Activated CD4-positive, alpha-beta T cell treated with anti-CD3 and anti-CD28 coated beads for 24 hours (primary cell): ENCODE results near the gene MBOAT2.
"Not testable (repeated sequence)": the region's sequence is repeated elsewhere in the genome, so short reads cannot be mapped to it uniquely, and the experiment has no call there.

ENCODE experiments used
- DNase-seq, 2 donors: peaks; one replicate each; pipeline ENCODE4 v3.0.0-alpha.2; 2020; ENCODE audit warnings: low read depth in 2 of 2

Gene MBOAT2

DNA sequence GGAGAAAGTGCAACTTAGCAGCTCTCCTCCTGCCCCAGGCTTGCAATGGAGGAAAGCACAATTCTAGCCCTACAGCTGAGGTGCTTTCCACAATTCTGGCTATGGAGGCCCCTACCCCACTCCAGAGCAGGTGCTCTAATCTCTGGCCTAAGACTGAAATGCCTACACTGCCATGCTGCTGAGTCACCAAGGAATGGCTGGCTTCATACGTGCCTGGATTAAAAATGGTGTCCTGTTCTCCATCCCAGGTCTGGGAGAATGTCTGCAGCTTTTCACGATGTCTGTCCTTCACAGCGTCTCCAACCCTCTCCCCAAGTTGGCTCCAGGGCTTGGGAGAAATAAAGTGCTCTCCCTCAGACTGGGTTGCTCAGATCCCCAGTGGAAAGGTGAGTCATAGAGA is 48.5 kb downstream of the MBOAT2 start:
- DNase-seq: no peak

DNA sequence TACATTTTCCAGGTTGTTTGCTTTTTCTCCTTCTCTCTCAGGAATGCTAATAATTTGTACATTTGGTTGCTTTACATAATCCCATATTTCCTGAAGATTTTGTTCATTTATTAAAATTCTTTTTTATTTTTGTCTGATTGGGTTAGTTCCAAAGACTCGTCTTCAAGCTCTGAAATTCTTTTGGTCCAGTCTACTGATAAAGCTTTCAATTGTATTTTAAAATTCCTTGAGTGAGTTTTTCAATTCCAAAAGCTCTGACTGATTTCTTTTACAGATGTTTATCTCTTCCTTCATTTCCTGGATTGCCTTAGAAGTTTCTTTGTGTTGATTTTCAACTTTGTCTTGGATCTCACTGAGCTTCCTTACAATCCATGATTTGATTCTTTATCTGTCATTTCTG is 50.0 kb downstream of the MBOAT2 start:
- no peak for DNase-seq

DNA sequence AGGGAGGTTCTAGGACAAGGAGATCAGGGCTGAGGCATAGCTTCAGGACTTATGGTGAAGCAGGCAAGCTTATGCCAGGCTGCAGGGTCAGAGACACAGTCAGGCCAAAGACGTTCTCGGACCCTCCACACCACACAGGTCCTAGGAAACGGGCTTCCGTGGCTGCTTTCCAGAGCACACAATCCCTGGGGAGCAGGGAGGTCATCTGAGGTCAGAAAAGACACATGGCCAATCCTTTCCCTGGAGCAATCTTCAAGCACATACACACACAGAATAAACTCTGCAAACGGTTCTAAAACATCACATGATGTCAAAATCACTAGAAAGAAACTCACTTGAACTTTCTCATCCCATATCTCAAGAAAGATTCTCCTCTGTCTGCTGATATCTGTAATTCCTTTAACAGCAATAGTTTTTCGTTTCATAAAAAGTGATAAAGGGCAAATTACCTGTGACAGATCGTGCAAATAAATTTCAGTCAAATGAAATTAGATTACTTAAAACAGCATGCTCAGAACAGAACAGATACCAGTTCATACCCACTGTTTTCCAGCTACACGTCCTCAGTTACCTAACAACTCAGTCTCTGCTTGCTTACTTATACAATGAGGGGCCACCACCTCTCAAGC is 63.9 kb downstream of the MBOAT2 start:
- no peak for DNase-seq

DNA sequence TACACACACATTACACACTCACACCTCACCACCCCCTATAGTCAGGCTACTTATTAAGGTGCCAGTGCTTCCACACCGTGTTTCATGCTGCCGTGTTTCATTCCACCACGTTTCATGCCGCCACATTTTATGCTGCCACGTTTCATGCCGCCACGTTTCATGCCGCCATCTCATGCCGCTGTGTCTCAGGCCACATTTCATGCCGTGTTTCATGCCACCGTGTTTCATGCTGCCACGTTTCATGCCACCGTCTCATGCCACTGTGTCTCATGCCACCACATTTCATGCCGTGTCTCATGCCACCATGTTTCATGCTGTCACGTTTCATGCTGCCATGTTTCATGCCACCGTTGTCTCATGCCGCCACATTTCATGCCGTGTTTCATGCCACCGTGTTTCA is 65.1 kb downstream of the MBOAT2 start:
- DNase-seq: no peak

DNA sequence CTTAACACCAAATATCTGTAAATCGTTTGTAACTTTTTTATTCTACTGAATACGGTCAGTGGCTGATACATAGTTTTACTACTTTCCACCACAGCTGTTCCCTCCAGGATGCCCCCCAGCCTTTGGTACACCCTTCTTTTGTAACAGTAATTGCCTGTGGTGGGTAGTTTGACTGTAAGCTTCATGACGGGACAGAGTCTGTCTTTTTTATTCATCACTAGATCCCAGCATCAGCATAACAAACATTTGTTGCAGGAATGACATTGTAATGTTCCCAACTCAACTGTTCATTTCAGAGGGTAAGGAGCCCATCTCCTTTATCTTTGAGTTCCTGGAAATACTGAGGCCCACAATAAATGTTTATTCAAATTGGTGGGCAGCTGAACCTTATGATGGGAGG is 67.5 kb downstream of the MBOAT2 start:
- no peak for DNase-seq

DNA sequence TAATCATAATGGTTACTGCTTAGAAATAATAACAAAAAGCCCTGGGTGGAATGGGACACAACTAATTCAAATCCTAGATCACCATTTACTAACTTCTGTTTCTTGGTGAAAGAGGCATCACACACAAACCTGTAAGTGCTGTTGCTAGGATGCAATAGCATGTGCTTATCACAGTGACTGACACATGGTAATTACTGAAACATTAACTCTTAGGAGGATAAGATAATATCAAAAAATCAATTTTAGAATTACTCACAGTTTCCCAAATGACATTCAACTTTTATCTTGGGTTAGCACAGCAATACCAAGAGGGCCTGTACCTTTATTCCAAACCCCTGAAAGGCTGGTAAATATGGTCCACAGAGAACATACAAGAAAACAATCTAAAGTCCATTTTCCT is 69.1 kb downstream of the MBOAT2 start:
- no peak for DNase-seq

DNA sequence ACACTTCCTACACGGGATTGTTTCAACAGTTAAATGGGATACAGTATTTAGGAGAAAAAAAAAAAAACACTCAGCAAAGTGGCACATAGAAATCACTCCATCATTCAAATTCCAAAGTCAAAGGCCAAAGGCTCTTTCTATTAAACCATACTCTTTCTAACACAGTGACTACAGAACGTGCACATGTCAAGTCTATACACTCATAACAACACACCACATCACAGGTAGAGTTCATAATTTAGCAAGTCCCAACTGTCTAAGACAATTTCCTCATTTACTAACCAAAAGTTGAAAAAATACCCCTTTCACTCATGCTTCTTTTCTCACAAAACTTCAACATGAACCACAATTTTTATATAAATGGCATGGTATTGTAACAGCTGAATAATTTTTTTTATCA is 70.8 kb downstream of the MBOAT2 start:
- no peak for DNase-seq

DNA sequence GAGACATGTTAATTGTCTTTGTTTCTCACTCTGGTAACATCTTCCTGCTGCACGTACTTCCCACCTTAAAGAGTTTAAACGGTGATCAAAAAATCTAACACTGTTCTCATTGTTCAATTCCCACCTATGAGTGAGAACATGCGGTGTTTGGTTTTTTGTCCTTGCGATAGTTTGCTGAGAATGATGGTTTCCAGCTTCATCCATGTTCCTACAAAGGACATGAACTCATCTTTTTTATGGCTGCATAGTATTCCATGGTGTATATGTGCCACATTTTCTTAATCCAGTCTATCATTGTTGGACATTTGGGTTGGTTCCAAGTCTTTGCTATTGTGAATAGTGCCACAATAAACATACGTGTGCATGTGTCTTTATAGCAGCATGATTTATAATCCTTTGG is 73.3 kb downstream of the MBOAT2 start:
- not testable (repeated sequence) for DNase-seq

DNA sequence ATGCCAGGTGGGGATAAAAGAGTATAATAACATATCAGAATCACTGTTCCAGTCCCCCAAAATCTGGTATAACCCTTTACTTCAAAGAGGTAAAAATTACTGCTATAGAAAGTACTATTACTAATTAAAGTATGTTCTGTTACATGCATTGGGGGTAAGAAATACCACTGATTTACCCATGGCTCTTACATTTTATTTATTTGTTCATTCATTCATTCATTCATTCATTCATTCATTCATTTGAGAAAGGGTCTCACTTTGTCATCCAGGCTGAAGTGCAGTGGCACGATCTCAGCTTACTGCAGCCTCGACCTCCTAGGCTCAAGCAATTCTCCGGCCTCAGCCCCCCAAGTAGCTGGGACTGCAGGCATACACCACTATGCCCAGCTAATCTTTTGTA is 74.4 kb downstream of the MBOAT2 start:
- no peak for DNase-seq

DNA sequence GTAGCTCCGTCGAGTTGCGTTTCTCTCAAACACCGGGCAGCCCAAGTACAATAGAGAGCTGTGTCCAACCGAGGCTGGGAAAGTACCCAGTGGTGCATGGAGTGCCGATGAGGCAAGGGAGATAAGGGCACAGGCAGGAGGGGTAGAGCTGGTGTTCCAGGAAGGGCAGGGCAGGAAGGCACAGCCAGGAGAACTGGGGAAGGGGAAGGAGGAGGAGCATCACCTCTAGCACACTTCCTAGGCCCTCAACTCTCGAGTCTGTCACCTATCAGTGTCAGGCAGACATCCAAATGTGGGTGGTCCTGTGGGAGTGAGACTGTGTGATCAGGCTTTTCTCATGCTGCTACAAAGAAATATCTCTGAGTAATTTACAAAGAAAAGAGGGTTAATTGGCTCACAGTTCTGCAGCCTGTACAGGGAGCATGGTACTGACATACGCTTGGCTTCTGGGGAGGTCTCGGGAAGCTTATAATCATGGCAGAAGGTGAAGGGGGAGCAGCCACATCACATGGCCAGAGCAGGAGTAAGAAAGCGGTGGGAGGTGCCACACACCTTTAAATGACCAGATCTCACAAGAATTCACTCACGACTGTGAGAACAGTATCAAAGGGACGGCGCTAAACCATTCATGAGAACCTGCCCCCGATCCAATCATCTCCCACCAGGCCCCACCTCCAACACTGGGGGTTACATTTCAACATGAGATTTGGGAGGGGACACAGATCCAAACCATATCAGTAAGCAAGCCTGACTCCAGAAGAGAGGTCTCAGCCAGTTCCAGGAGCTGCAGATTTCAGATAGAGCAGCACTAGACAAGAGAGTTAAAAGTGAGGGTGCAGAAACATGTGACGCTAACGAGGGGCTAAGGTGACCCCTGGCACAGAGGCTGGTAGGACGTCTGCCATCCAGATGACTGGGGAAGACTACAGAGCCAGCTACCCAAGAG is 75.7 kb downstream of the MBOAT2 start:
- DNase-seq: no peak

DNA sequence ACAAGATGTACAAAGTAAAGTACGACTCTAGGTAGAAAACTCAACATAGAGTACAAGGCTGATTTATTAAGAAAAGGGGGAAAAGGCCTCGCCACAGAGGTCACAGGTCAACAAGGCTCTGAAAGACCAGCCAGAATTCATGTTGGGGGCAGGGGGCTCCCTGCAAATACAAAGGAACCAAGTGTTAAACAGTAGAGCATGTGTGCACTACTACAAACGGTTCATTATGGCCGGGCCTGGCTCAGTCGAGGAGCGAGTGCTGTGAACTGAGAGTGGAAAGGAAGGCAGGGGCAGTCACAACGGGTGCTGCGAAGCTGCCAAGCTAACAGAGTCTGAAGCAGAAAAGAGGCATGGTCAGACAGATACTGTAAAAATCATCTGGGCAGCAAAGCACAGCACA is 77.1 kb downstream of the MBOAT2 start:
- no peak for DNase-seq

DNA sequence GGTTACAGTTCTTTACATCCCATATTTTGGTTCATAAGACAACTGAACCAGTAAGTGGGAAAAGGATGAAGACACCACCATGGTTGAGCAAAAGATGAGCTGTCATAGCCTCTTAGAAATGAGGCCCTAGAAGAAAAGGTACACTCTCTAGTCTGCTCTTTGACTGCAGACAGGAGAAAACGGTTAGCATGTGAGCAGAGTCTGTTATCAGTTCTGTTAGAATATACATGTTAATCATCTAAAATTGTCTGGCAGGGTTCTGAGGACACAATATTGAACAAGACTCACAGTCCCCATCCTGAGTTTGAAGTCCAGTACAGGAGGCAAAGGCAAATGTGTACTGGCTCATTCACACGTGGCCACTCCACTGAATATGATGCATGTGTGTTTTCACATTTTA is 78.1 kb downstream of the MBOAT2 start:
- no peak for DNase-seq

DNA sequence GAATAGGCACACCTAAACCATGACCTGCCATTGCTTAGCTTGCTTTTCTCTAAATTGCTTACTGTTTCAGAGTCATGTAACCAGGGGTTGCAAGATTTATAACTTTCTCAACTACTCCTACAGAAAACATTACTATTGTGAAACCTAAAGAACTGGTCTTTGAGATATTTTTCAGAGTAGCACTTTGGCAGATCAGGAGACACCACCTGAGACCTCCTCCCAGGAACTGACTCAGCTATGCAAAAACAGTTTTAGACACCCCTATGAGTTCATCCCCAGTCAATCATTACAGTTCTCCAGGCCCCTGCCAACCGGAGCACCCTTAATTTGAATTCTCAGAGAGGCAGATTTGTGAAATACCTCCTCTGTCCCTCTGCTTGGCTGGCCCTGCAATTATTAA is 80.3 kb downstream of the MBOAT2 start:
- no peak for DNase-seq

DNA sequence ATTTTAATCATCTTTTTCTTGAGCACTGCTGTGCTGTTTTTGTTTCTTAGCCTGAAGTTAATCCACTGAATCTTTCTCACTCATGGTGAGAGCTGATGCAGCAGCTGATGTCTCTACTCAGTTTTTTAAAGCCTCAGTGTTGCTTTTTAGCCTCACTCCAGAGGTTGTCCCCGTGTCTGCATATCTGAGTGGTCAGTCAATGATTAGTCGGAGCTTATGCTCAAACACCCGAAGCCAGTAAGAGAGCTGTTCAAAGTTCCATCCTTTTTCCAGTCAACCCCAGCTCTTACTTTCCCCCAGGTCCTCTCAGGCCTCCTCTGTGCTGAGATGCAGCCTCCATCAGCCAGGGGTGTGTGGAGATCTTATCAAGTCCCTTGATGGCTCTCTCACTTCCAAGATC is 81.1 kb downstream of the MBOAT2 start:
- DNase-seq: no peak

DNA sequence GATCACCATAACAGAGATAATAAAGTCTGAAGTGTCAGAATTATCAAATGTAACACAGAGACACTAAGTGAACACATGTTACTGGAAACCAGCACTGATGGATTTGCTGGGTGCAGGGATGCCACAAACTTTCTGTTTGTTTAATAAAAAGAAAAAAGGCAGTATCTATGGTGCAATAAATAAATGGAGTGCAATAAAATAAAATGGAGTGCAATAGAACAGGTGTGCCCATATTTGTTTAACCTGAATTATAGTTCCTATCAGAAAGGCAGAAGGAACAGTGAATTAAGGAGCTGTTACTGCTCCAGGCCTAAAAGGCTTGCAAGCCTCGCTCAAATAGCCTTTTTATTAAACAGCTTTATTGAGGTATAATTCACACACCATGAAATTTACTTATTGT is 85.1 kb downstream of the MBOAT2 start:
- DNase-seq: no peak

DNA sequence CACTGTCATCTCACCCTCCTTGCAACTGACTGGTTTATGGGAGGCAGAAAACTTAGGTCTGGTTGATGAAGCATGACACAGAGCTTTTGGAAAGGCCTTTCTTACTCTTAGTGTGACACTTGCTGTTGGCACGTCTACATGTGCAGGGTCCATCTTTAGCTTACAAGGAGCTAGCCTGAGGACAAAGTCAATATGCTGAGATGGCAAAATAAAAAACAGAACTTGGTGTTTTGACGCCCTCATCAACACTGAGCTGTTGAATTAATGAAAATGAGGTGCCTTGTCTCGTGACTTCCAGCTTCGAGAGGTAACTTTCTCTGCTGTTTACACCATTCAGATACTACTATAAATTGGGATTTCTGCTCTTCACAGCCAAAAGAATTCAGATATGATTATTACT is 87.5 kb downstream of the MBOAT2 start:
- DNase-seq: no peak

DNA sequence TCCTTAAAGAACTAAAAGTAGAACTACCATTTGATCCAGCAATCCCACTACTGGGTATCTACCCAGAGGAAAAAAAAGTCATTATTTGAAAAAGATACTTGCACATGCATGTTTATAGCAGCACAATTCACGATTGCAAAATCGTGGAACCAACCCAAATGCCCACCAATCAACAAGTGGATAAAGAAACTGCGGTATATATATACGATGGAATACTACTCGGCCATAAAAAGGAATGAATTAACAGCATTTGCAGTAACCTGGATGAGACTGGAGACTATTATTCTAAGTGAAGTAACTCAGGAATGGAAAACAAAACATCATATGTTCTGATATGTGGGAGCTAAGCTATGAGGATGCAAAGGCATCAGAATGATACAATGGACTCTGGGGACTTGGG is 89.7 kb downstream of the MBOAT2 start:
- not testable (repeated sequence) for DNase-seq

DNA sequence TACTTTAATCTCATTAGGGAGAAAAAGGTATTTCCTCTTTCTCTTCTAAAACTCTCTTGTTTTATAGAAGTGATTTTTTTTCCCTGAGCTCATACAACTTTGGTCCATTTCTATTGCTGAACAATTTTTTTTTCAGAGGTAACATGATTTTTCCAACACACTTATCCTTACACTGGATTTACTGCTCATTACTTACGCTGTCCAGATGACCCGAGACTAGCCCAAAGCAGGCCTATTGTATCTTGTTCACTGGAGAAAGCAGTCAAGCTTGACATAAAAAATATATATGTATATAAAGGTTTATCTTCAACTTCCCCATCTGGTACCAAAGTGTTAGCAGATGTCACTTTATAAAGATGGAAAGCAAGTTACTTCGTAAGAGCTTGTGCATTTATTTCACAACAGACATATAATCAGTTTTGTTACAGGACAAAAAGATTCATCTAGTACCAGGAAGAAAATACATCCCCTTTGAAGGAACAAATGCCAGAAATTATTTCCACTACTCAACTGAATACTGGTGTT is 95.7 kb downstream of the MBOAT2 start:
- DNase-seq: no peak

DNA sequence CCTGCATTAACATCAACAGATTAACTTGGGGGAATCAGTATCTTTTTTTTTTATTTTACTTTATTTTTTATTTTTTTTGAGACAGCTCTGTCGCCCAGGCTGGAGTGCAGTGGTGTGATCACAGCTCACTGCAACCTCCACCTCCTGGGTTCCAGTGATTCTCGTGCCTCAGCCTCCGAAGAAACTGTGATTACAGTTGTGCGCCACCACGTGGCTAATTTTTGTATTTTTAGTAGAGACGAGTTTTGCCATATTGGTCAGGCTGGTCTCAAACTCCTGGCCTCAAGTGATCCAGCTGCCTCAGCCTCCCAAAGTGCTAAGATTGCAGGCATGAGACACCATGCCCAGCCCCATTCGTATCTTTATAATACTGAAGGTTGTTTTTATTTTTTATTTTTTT is 99.6 kb downstream of the MBOAT2 start:
- DNase-seq: not testable (repeated sequence)

DNA sequence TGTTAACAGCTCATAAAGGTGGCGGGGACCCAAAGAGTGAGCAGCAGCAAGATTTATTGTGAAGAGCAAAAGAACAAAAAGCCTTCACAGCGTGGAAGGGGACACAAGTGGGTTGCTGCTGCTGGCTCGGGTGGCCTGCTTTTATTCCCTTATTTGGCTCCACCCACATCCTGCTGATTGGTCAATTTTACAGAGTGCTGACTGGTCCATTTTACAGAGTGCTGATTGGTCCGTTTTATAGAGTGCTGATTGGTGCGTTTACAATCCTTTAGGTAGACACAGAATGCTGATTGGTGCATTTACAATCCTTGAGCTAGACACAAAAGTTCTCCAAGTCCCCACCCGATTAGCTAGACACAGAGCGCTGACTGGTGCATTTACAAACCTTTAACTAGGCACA is 100.7 kb downstream of the MBOAT2 start:
- DNase-seq: not testable (repeated sequence)

DNA sequence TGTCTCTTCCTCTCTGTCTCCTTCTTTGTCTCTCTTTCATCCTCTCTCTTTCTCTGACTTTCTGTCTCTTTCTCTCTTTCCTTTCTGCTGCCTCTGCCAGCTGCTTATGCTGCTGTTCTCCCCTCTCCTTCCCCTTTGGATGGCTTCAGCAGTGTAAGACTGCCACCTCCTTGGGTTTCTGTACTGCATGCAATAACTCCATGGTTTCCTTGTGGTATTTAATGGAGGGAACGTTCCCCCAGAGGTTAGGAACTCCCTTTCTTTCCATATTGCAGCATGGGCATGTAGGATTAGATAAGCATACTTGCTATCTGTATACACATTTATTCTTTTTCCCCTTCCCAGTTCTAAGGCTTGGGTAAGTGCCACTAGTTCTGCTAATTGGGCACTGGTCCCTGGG is 106.3 kb downstream of the MBOAT2 start:
- not testable (repeated sequence) for DNase-seq

DNA sequence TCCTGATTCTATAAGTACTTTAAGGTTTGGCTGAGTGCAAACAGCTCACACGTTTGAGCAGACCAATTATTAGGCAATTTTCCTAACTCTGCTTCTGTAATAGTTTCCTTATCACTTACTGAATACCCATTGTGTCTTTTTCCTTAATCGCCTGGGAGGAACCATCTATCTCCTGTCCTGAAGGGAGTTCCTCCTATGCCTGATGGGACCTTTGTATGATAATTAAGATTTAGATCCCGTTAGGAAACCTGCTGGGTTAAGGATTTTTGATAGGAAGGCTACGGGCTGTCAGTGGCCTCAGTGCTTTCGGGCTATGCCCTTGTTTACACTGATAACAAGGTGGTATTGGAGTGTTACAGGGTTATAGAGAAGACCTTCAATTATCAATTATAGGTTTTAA is 106.8 kb downstream of the MBOAT2 start:
- DNase-seq: not testable (repeated sequence)
